ENCODE results near the gene THAP9.
"Not testable (repeated sequence)": the region's sequence is repeated elsewhere in the genome, so short reads cannot be mapped to it uniquely, and the experiment has no call there.

Gene THAP9, protein sequence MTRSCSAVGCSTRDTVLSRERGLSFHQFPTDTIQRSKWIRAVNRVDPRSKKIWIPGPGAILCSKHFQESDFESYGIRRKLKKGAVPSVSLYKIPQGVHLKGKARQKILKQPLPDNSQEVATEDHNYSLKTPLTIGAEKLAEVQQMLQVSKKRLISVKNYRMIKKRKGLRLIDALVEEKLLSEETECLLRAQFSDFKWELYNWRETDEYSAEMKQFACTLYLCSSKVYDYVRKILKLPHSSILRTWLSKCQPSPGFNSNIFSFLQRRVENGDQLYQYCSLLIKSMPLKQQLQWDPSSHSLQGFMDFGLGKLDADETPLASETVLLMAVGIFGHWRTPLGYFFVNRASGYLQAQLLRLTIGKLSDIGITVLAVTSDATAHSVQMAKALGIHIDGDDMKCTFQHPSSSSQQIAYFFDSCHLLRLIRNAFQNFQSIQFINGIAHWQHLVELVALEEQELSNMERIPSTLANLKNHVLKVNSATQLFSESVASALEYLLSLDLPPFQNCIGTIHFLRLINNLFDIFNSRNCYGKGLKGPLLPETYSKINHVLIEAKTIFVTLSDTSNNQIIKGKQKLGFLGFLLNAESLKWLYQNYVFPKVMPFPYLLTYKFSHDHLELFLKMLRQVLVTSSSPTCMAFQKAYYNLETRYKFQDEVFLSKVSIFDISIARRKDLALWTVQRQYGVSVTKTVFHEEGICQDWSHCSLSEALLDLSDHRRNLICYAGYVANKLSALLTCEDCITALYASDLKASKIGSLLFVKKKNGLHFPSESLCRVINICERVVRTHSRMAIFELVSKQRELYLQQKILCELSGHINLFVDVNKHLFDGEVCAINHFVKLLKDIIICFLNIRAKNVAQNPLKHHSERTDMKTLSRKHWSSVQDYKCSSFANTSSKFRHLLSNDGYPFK

DNA sequence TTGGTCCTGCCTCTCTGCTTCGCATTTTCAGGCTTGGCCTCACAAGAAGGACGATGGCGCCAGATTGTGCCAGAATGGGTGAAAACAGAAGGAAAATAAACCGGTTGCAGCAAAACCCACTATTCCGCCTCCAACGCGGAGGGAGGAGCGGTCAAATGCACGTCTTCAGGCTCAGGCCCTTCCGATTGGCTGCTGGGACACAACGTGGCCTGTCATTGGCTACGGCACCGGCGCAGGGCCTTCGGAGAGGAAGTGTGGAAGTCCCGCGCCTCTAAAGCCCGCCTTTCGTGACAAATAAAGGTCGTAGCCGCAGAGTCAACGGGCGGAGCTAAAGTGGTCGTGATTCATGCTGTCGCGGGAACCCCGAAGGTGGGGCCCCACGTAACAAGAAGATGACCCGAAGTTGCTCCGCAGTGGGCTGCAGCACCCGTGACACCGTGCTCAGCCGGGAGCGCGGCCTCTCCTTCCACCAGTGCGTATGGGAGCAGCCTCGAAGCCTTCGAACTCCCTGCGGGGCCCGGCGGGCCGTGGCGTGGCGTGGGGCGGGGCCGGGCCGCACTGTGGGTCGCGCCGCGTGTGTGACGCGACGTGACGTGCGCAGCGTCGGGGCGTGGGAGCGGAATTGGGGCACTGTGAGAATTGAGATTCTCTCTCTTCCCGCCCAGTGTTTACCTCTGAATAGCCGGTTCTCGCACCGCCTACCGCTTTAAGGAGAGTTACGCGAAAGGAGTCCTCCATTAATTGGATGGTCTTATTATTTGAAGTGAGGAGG, at the start of gene THAP9:
TSS of gene THAP9 (plus strand) at position 325 of the 772 bp plus-strand sequence. CDS start at position 393, 68 bp downstream.
- DNase-seq = peak; percentile 97 to 98

DNA sequence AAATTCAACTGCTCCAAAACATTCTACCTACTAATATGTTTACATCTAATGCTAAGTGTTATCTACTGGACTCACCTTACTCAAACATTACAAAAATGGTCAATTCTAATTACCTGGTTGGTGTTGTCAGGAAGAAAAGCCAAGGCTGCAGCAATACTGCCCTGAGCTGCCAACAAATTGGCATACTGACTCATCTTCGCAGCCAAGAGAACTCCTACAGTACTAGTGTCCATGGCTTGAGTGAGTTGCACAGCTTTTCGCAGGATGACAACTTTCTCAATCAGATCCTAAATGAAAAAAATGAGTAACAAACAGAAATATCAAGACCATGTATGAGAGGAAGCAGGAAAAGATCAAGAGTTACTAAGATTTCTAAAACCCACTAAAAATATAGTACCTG, 49.2 kb upstream of the THAP9 start:
- no peak for DNase-seq

DNA sequence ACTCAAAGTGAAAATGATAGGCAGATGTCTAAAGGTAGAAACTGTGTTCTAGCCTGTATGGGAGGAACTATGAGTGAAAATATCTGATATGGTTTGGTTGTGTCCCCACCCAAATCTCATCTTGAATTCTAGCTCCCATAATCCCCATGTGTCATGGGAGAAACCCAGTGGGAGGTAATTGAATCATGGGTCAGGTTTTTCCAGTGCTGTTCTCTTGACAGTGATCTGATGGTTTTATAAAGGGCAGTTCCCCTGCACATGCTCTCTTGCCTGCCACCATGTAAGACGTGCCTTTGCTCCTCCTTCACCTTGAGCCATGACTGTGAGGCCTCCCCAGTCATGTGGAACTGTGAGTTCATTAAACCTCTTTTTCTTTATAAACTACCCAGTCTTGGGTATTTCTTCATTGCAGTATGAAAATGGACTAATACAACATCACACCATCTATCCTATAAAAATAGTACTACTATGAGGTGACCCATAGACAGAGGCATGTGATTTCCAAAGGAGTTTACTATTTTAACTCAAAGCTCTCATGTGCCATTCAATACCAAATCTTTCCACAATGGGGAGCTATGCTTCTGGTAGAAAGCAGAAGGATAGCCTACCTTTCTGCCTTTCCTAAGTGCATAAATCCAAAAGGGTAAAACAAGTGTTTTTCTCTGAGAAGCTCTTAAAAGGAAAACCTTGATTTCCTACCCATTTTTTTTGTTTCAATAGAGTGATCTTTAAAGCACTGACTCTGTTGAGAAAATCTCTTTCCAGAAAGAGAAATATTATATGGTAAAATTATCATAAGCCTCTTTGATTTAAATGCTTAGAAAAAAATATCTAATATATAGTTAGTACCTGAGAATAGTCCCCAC, 48.4 kb upstream of the THAP9 start:
- DNase-seq = no peak

DNA sequence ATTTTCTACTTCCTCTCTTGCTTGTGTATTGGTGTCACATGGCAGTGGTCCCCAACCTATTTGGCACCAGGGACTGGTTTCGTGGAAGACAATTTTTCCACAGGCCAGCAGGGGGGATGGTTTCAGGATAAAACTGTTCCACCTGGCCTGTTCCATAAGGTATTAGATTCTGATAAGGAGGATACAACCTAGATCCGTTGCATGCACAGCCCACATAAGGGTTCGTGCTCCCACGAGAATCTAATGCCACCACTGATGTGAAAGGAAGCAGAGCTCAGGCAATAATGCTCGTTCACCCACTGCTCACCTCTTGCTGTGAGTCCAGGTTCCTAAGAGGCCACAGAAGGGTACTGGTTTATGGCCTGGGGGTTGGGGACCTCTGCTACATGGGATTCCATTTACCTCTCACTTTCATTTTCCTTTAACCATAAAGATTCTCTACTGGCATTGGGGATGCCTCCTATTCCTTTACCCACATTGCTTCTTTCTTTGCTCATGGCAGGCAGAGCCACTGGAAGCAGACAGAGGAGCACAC, 47.7 kb upstream of the THAP9 start:
- no peak for DNase-seq

DNA sequence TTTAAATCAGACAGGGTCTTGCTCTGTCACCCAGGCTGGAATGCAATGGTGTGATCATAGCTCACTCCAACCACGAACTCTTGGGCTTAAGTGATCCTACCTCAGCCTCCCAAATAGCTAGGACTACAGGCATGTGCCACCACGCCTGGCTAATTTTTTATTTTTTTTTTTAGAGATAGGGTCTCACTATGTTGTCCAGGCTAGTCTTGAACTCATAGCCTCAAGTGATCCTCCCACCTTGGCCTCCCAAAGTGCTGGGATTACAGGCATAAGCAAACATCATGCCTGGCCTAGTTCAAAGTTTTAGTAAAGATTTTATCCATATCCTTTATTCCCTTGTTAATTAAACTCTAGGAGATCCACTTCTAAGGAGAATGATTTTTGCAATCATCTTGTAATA, 40.0 kb upstream of the THAP9 start:
- DNase-seq = not testable (repeated sequence)

DNA sequence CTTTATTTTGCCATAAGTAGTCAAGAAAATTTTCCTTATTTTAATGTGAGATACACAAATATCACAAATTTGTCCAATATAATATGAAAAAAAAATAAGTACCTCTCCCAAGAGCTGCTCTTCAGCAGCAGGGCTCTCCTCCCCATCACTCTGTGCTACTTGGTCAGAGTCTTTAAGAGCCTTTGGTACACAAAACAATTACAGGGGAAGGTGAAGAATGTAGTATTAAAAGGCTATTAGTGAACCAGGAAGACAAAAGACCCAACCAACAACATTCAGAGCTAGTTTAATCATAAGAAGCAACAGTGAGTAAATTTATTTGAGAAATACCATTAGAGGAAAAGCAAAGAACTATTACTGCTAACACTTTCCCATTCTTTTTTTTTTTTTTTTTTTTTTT, 39.0 kb upstream of the THAP9 start:
- DNase-seq = no peak

DNA sequence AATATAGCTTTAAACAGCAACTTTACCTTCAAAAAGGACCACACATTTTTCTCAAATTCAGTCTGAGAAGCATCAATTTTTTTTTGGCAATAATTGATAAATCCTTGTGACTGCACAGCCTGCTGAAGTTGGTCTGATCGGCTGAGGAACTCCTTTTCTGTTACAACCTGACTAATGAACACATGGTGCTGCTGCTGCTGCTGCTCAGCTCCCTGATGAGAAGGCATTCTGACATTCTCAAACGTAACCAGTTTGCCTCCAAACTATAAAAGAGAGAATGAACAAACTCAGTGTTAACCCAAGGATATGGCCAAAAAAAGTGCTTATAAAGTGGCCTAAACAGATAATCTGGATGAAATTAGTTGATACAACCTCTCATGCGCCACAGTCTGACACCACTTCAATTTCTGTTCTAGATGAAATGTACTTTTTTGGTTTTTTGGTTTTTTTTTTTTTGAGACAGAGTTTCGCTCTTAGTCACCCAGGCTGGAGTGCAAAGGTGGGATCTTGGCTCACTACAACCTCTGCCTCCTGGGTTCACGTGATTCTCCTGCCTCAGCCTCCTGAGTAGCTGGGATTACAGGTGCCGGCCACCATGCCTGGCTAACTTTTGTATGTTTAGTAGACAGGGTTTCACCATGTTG, 36.1 kb upstream of the THAP9 start:
- DNase-seq = no peak

DNA sequence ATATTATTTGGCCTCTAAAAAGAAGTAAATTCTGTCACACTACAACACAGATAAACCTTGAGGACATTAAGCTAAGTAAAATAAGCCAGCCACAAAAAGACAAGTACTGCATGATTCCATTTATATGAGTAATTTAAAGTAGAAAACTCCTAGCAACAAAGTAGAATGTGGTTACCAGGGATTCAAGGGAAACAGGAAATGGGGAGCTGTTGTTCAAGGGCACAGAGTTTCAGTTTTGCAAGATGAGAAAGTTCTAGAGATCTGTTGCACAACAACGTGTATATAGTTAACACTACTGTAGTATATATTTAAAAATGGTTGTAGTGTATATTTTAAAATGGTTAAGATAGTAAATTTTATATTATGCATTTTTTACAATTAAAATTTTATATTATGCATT, 34.9 kb upstream of the THAP9 start:
- no peak for DNase-seq

DNA sequence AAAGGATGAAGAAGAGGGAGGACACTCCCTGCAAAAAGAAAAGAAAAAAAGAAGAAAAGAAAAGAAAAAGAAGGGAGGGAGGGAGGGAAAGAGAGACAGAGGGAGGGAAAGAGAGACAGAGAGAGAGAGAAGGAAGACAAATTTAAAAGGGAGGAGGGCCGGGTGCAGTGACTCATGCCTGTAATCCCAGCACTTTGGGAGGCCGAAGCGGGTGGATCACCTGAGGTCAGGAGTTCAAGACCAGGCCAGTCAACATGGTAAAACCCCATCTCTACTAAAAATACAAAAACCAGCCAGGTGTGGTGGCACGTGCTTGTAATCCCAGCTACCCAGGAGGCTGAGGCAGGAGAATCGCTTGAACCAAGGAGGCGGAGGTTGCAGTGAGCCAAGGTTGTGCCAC, 34.5 kb upstream of the THAP9 start:
- DNase-seq = not testable (repeated sequence)

DNA sequence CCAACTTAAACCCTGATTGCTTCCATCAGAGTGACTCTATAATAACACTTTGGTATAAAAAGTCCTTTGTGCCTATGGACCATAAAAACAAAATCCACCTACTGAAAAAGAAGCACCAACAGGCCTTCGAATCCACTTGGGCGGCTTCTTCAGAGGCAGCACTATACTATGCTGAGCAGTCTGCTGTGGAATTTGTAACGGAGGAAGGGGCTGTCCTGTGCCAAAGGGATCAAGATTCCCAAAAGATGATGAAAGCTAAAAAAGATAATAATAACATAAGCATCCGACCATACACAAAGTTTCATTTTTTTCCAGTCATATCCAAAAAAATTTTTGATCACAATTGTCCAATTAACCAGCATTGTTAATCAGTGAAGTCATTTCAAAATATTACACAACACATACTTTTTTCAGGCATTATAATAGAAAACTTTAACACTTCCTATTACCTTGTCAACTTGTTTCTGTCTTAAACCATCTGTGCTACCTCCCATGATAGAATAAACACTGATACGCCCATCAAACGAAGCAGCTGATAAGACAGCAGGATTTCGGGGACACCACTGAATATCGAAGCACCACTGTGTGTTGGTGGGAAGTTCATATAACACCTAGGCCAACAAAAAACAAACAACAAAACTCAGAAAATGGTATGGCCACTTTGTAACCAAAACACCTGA, 33.7 kb upstream of the THAP9 start:
- DNase-seq = no peak

DNA sequence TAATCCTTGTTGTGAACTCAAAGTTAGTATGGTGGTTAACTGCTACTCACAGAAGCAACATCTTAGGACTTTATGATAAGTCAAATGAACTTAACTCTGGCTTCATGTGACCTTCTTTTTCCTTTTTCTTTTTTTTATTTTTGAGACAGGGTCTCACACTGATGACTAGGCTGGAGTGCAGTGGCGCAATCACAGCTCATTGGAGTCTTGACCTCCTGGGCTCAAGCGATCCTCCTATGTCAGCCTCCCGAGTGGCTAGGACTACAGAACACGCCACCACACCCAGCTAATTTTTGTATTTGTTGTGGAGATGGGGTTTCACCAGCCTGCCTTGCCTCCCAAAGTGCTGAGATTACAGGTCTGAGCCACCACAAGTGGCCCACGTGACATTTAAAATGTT, 32.0 kb upstream of the THAP9 start:
- no peak for DNase-seq

DNA sequence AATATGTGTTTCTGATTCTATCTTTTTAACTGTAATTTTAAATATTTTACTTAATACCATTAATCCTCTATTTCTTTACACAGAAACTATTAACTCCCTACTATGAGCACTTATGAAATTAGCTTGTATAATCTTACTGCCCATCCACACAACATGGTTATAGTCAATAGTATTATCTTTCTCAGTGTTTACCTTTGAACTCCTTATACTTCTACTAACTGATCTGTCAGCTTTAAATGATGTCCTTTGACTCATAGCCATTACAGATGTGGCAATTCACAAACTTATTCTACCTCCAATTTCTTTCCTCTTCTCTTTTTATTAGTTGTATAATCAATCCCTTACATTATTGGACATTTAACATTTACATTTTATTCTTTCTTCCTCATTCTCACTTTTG, 15.1 kb upstream of the THAP9 start:
- DNase-seq = no peak

DNA sequence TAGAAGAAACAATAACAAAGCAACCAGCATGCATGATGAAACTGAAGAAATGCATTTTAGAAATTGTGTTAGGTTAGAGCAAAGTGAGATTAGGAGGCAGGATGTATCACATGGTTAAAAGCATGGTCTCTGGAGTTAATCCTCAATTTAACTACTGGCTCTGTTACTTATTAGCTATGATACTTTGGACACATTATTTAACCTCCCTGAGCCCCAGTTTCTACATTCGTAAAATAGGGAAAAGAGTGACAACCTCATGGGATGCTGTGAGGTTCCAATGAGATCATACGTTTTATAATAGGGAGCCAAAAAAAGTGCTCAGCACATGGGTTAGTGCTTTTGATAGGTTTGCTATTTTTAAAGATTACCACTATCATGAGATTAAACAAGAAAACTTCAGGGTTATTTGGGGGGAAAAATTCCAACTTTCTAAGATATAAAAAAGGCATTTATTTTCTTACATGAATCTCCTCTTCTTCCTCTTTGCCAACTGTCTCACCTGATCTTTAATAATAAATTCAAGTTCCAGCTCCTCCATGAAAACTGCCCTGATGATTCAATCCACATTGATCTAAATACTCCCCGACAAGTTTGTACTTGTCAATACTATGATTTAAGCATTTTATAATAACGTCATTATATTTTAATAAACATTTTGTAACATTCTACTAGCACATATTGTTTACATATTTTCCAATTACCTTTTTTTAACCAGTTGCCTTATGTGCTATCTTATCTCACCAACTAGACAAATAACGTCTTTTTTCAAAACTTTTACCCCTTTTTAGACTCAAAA, 14.2 kb upstream of the THAP9 start:
- no peak for DNase-seq

DNA sequence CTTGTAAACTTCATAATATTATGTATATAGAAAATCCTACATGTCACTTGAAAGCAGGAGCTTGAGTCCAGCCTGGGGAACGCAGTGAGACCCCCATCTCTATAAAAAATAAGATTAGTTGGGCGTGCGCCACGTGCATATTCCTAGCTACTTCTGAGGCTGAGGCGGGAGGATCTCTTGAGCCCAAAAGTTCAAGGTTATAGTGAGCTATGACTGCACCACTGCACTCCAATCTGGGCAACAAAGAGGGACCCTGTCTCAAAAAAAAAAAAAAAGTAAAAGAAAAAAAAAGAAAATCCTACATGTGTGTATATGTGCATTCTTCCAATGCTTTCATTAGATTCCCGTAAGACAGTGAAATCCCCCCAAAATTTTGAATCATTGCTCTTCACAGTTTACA, 11.2 kb upstream of the THAP9 start:
- no peak for DNase-seq

DNA sequence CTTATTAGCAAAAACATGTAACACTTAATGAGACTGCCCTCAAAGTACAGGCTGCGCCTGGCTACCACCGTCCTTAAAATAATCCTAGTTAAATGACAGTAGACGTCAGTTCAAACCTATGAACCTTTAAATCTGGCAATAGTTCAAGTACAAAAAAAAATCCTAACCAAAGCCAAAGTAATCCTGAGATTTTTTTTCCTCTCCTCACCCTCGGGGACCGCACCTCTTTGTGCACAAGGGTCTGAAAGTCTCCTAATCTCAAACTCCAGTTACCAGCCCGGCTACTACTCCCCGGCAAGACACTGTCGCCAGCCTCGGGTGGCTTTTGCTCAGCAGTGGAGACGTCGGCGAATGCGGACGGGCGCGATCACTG, 10.0 kb upstream of the THAP9 start:
- DNase-seq = no peak

DNA sequence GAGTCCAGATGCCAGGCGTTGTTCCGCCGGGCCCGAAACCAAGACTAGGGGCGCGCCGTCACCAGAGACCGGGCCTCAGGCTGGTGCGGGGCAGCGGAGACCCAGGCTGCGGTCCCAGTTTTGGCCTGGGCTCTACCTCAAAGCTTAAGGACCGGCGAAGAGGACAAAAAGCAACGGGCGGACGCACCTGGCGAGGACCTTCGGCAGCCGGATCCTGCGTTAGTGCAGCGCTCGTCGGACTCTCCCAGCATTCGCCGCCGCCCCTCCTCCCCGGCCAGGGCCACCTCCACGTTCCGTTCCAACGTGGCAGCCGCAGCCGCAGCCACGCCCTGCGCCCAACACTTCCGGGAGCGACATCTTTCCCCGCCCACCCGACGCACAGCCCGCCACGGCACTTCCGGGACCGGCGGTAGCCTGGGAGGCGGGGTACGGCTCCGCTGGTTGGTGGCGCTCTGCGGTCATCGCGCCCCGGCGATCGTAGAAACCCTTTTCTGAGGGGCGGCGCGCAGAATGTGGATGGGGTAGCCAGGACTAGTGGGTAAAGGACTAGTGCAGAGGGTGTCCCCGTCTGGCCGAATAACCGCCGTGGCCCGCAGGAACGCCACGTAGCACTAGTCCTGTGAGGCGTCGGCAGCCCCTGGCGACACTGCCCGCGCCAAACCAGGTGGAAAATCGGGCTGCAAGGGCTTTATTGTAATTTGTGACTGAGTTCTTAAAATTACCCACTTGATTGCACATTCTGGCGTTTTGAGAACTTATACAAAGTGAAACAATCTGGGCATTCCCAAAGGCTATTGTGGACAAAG, 9.4 kb upstream of the THAP9 start, which contains the start of gene SEC31A:
TSS of gene SEC31A (minus strand) at position 253 of the 806 bp plus-strand sequence. CDS start 9,217 bp downstream, outside the sequence.
- peak; percentile 89 to 94 for DNase-seq

DNA sequence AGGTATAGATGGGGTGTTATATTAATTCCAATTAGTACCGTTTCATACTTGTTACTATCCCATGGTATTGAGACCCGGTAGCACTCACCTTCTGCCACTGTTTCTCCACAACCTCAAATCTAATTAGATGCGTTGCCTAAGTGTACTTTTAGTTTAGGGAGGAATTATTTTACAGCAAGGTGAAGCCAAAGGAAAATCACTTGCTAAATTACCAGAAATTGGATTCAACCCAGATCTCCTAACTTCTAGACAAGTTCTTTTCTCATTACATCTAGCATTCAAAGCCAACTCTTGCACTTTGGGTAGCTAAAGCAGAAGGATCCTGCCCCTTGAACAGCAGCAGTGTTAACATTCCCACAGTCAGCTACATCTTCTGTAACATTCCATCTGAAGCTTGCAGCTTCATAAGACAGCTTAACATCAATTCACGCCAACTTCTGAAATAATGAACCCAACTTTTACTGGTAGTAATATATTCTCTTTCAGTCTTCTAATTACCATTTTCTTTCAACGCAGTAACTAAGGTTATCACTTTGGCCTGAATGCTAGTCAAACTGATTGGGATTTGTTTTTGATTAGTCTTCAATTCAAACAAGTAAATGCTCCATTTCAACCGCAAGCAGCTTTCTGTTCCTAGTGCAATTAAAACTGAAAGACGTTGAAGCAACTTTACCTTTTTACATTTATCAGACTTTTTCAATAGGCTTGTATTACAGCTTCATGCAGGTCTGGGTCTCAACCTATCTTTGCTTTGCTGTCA, 8.6 kb upstream of the THAP9 start:
- DNase-seq = no peak

DNA sequence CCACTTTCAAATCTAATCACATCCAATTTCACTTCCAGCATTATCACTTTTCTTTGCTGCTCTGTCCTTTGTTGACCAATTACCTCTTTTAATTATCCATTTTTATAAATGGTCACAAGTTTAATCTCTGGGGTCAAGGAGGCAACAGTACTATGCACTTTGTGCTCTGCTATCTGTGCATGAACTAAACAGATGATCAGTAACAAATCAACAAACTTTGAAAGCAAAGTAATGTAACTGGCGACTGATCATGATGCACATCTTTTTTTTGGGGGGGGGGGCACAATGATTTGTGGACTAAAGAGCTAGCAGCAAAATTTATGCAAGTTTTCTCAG, 8.1 kb upstream of the THAP9 start:
- DNase-seq = no peak
